Mammary epithelial cell (primary cell): Measurements from ENCODE around the gene ADCY10.

Source experiments
- EZH2 ChIP-seq: IDR thresholded peaks from 2 replicates; pipeline ENCODE4 v1.6.1; 2012; ENCODE audit warnings: low read length, inconsistent platforms, borderline replicate concordance
- TF ChIP-seq, protein P1 (sequence below), 2 donors: IDR thresholded peaks in 1 of 2; conservative IDR thresholded peaks in 1 of 2; 2 replicates each; pipeline ENCODE4 v1.5.1; 2011 to 2012; ENCODE audit warnings: inconsistent platforms in 2 of 2, low read length in 2 of 2, mild to moderate bottlenecking in 2 of 2, control low read depth in 1 of 2, low read depth in 1 of 2; ENCODE audit not compliant: insufficient read depth in 1 of 2; ENCODE audit errors: extremely low read depth in 1 of 2

DNA sequence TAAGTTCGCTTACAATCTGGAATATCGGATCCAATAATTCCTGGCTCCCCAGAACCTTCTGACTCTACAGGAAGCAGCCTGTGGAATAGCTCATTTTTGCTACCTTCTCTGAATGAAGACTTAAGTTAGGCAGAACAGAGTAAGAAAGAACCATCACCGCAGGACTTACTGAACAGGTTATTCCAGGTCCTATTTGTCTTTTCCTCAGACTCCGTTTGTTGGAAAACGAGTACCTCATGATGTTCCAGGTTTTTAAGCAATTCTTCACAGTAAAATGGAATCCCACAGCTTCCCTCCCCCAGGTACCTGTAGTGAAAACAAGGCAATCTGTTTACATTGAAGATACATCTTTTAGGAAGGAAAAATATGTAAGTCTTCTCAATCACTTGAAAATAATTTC lies 59.8 kb downstream of the ADCY10 start:
- TF ChIP-seq, protein P1, sequence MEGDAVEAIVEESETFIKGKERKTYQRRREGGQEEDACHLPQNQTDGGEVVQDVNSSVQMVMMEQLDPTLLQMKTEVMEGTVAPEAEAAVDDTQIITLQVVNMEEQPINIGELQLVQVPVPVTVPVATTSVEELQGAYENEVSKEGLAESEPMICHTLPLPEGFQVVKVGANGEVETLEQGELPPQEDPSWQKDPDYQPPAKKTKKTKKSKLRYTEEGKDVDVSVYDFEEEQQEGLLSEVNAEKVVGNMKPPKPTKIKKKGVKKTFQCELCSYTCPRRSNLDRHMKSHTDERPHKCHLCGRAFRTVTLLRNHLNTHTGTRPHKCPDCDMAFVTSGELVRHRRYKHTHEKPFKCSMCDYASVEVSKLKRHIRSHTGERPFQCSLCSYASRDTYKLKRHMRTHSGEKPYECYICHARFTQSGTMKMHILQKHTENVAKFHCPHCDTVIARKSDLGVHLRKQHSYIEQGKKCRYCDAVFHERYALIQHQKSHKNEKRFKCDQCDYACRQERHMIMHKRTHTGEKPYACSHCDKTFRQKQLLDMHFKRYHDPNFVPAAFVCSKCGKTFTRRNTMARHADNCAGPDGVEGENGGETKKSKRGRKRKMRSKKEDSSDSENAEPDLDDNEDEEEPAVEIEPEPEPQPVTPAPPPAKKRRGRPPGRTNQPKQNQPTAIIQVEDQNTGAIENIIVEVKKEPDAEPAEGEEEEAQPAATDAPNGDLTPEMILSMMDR (conservative IDR thresholded peaks at IDR 0.05 in 1 of 2, IDR thresholded peaks at IDR 0.05 in 1 of 2; ENCODE audit: extremely low read depth in 1 of 2, insufficient read depth in 1 of 2, low read depth in 1 of 2, low read length in 2 of 2), result no peak
- no peak for TF ChIP-seq EZH2
